ENCODE data around the gene ZNF518A.

Gene ZNF518A

DNA sequence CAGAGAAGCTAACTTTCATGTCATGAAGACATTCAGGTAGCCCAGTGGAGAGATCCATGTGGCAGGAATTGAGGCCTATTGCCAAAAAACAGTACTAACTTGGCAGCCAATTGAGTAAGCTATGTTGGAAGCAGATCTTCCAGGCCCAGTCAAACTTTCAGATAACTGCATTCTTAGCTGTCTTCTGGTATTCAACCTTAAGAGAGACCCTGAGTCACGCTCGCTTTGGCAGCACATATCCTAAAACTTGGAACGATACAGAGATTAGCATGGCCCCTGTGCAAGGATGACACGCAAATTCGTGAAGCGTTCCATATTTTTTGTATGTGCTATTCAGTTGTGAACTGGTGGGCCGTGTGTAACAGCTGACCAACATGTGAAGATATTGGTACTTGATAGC lies 17.6 kb upstream of the ZNF518A start:
- DNase-seq: no peak
- Histone ChIP-seq H3K4me2 (ENCODE audit: low read length) (no peak overlapping the region), H3K4me1 (ENCODE audit: control insufficient read depth, low read depth, low read length) (no peaks in the 10 kb centered on the region), H2AK5ac (ENCODE audit: low read length) (no peak overlapping the region), H2BK120ac (ENCODE audit: low read depth, low read length) (no peak overlapping the region), H3K79me1 (ENCODE audit: low read length) (no peaks in the 10 kb centered on the region), H4K5ac (ENCODE audit: low read length) (no peak overlapping the region), H3K23ac (ENCODE audit: low read length) (no peak overlapping the region), H3K79me2 (ENCODE audit: control insufficient read depth, insufficient read depth, low read length) (no peaks in the 10 kb centered on the region), H3K4ac (ENCODE audit: low read depth, low read length) (no peak overlapping the region), H3K9ac (ENCODE audit: low read length) (no peak overlapping the region), H3K27ac (ENCODE audit: low read depth, low read length) (no peak overlapping the region), H3K27me3 (ENCODE audit: insufficient read depth, low read length, poor library complexity) (no peaks in the 10 kb centered on the region), H3K18ac (ENCODE audit: low read length) (no peak overlapping the region), H3K36me3 (ENCODE audit: control insufficient read depth, insufficient read depth, low read length) (no peaks in the 10 kb centered on the region), H3K4me3 (ENCODE audit: low read length) (no peak overlapping the region), H2BK5ac (ENCODE audit: low read length) (no peak overlapping the region), H4K8ac (ENCODE audit: low read depth, low read length) (no peak overlapping the region), H2BK15ac (replicated peaks; ENCODE audit: low read depth) (no peak overlapping the region), H3K56ac (ENCODE audit: low read length) (no peak overlapping the region)
- WGBS (ENCODE audit: extremely low coverage, insufficient coverage, low lambda C conversion rate): no CpG with 5 or more reads among the region's 7 CpGs

DNA sequence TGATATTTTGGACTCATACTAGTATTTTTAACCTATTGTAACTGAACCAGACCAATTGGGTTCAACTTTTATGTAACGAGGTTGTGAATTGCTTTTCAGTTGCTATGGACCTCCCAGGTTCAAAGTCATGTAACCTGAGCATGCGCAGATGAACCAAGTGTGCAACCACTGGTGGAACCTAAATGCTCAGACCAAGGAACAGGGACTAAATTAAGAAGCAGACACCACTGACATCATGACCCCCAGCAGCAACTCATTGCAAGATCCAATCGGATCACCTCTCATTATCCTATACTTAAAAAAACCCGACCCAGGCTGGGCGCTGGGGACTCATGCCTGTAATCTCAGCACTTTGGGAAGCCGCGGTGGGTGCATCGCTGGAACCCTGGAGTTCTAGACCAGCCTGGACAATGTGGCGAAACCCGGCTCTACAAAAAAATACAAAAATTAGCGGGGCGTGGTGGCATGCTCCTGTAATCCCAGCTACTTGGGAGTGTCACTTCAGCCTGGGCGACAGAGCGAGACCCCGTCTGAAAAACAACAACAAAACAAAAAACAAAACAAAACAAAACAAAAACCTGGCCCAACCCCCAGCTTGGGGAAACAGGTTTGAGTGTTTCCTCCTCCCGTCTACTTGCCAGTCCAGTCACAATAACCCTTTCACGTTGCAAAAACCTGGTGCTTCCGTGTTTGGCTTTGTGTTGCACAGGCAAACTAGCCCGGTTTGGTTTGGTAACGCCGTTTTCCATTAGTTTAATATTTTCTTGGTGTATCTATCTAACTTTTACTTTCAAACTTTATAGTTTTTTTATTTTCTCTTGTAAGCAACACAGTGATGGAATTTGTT lies 11.3 kb upstream of the ZNF518A start:
- Histone ChIP-seq H3K9ac (ENCODE audit: low read length) (no peak overlapping the region), H3K36me3 (ENCODE audit: control insufficient read depth, insufficient read depth, low read length) (no peaks in the 10 kb centered on the region), H2BK15ac (replicated peaks; ENCODE audit: low read depth) (no peak overlapping the region), H3K4me1 (ENCODE audit: control insufficient read depth, low read depth, low read length) (no peaks in the 10 kb centered on the region), H4K5ac (ENCODE audit: low read length) (no peak overlapping the region), H3K18ac (ENCODE audit: low read length) (no peak overlapping the region), H3K79me2 (ENCODE audit: control insufficient read depth, insufficient read depth, low read length) (no peaks in the 10 kb centered on the region), H3K23ac (ENCODE audit: low read length) (no peak overlapping the region), H2BK120ac (ENCODE audit: low read depth, low read length) (no peak overlapping the region), H4K8ac (ENCODE audit: low read depth, low read length) (no peak overlapping the region), H3K4me3 (ENCODE audit: low read length) (no peak overlapping the region), H2BK5ac (ENCODE audit: low read length) (no peak overlapping the region), H3K56ac (ENCODE audit: low read length) (no peak overlapping the region), H3K27me3 (ENCODE audit: insufficient read depth, low read length, poor library complexity) (no peaks in the 10 kb centered on the region), H3K4me2 (ENCODE audit: low read length) (no peak overlapping the region), H3K79me1 (ENCODE audit: low read length) (no peaks in the 10 kb centered on the region), H3K4ac (ENCODE audit: low read depth, low read length) (no peak overlapping the region), H2AK5ac (ENCODE audit: low read length) (no peak overlapping the region), H3K27ac (ENCODE audit: low read depth, low read length) (no peak overlapping the region)
- no peak for DNase-seq
- no CpG with 5 or more reads among the region's 21 CpGs for WGBS (ENCODE audit: extremely low coverage, insufficient coverage, low lambda C conversion rate)

DNA sequence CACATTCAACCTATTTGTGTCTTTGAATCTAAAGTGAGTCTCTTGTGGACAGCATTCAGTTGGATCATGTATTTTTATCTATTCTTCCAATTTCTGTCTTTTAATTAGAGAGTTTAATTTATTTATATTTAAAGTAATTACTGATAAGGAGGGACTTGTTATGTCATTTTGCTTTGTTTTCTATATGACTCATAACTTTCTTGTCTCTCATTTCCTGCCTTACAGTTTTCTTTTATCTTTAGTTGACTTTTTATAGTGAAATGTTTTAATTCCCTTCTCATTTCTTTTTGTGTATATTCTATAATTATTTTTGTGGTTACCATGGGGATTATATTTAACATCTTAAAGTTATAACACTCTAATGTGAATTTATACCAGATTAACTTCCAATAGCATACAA lies 7.3 kb upstream of the ZNF518A start:
- Histone ChIP-seq H3K18ac (ENCODE audit: low read length) (no peak overlapping the region), H3K27ac (ENCODE audit: low read depth, low read length) (no peak overlapping the region), H3K4me1 (ENCODE audit: control insufficient read depth, low read depth, low read length) (peaks cover 2% of the 10 kb centered on the region), H3K36me3 (ENCODE audit: control insufficient read depth, insufficient read depth, low read length) (no peaks in the 10 kb centered on the region), H3K4me2 (ENCODE audit: low read length) (no peak overlapping the region), H3K27me3 (ENCODE audit: insufficient read depth, low read length, poor library complexity) (no peaks in the 10 kb centered on the region), H3K23ac (ENCODE audit: low read length) (no peak overlapping the region), H4K8ac (ENCODE audit: low read depth, low read length) (no peak overlapping the region), H3K79me2 (ENCODE audit: control insufficient read depth, insufficient read depth, low read length) (no peaks in the 10 kb centered on the region), H2BK120ac (ENCODE audit: low read depth, low read length) (no peak overlapping the region), H3K4ac (ENCODE audit: low read depth, low read length) (no peak overlapping the region), H3K4me3 (ENCODE audit: low read length) (no peak overlapping the region), H3K79me1 (ENCODE audit: low read length) (no peaks in the 10 kb centered on the region), H2BK15ac (replicated peaks; ENCODE audit: low read depth) (no peak overlapping the region), H3K56ac (ENCODE audit: low read length) (no peak overlapping the region), H3K9ac (ENCODE audit: low read length) (no peak overlapping the region), H4K5ac (ENCODE audit: low read length) (no peak overlapping the region), H2BK5ac (ENCODE audit: low read length) (no peak overlapping the region), H2AK5ac (ENCODE audit: low read length) (no peak overlapping the region)
- no peak for DNase-seq

DNA sequence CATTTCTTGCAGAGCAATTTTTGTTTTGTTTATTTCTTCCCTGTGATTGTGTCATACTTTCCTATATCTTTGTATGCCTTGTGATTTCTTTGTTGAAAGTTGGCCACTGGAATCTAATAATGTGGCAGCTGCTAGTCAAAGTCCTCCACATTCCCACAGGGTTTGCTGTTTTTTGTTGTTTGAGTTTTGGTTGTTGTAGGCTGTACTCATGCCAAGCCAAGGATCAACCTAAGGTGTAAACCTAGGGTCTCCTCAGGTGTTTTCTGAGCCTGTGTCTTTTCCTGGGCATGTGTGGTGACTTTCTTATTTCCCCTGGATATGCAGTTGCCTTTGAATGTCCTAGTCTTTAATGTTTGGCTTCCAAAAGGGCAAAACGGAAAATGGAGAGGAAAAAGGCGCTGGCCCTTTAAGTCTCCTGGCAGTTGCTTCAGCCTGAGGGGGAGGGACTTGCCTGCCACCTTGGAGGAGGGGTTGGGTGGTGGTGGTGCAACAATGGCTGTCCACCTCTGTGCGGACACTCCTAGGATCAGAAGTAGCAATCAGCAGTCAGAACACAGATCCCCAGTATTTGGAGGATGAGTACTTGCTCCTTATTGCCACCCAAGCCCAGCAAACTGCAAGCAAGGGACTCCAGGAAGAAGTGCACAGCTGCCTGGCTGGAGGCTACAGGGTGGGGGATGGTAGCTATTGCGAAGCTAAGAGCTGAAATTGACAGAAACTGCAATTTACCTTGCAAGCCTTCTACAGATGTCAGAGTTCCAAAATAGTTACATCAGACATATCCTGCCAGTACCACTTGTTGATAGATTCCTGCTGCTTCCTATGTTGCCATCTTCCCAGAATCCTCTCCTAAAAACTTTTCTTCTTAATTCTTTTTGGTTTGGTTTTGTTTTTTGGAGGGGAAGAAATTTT lies 5.6 kb upstream of the ZNF518A start:
- no CpG with 5 or more reads among the region's 4 CpGs for WGBS (ENCODE audit: extremely low coverage, insufficient coverage, low lambda C conversion rate)

DNA sequence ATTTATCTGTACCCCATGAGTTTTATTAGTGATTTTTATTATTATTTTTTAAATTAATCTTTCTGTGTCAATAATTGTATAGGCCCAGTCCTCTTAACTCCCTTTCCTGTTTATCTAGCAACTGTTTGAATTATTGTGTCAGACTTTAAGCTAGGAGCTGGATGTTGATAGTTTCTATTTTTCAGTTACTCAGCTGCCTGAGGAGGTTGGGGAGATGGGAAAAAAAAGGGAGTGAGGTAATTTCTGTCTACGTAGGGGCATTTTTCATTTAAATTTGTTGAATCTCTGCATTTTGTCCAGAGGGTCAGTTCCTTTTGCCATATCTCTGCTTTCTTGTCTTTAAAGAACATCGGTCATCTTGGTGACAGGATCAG lies 5.0 kb upstream of the ZNF518A start:
- DNase-seq: no peak
- Histone ChIP-seq H3K9ac (ENCODE audit: low read length) (no peak overlapping the region), H2BK15ac (replicated peaks; ENCODE audit: low read depth) (no peak overlapping the region), H2BK5ac (ENCODE audit: low read length) (no peak overlapping the region), H3K56ac (ENCODE audit: low read length) (peak overlapping the region; percentile 43), H3K18ac (ENCODE audit: low read length) (peak overlapping the region; percentile 51), H3K27ac (ENCODE audit: low read depth, low read length) (no peak overlapping the region), H3K4me3 (ENCODE audit: low read length) (no peak overlapping the region), H3K79me2 (ENCODE audit: control insufficient read depth, insufficient read depth, low read length) (no peaks in the 10 kb centered on the region), H2AK5ac (ENCODE audit: low read length) (no peak overlapping the region), H4K5ac (ENCODE audit: low read length) (no peak overlapping the region), H3K23ac (ENCODE audit: low read length) (no peak overlapping the region), H3K4ac (ENCODE audit: low read depth, low read length) (no peak overlapping the region), H4K8ac (ENCODE audit: low read depth, low read length) (no peak overlapping the region), H2BK120ac (ENCODE audit: low read depth, low read length) (no peak overlapping the region), H3K27me3 (ENCODE audit: insufficient read depth, low read length, poor library complexity) (no peaks in the 10 kb centered on the region), H3K79me1 (ENCODE audit: low read length) (no peaks in the 10 kb centered on the region), H3K4me2 (ENCODE audit: low read length) (no peak overlapping the region), H3K4me1 (ENCODE audit: control insufficient read depth, low read depth, low read length) (peaks cover 2% of the 10 kb centered on the region), H3K36me3 (ENCODE audit: control insufficient read depth, insufficient read depth, low read length) (no peaks in the 10 kb centered on the region)
- WGBS (ENCODE audit: extremely low coverage, insufficient coverage, low lambda C conversion rate): no CpG with 5 or more reads among the region's 2 CpGs

More for the DNA sequence above, 5.6 kb upstream of the ZNF518A start:
- Histone ChIP-seq H2AK5ac (ENCODE audit: low read length) (no peak overlapping the region), H2BK15ac (replicated peaks; ENCODE audit: low read depth) (peak overlapping the region; percentile 61), H3K79me1 (ENCODE audit: low read length) (no peaks in the 10 kb centered on the region), H3K4me1 (ENCODE audit: control insufficient read depth, low read depth, low read length) (peaks cover 2% of the 10 kb centered on the region), H4K5ac (ENCODE audit: low read length) (peak overlapping the region; percentile 96), H3K4ac (ENCODE audit: low read depth, low read length) (no peak overlapping the region), H4K8ac (ENCODE audit: low read depth, low read length) (peak overlapping the region; percentile 98), H3K56ac (ENCODE audit: low read length) (peak overlapping the region; percentile 88), H3K27ac (ENCODE audit: low read depth, low read length) (peak overlapping the region; percentile 18), H3K79me2 (ENCODE audit: control insufficient read depth, insufficient read depth, low read length) (no peaks in the 10 kb centered on the region), H2BK120ac (ENCODE audit: low read depth, low read length) (peak overlapping the region; percentile 35), H3K9ac (ENCODE audit: low read length) (peak overlapping the region; percentile 55), H3K23ac (ENCODE audit: low read length) (no peak overlapping the region), H3K27me3 (ENCODE audit: insufficient read depth, low read length, poor library complexity) (no peaks in the 10 kb centered on the region), H3K36me3 (ENCODE audit: control insufficient read depth, insufficient read depth, low read length) (no peaks in the 10 kb centered on the region), H2BK5ac (ENCODE audit: low read length) (peak overlapping the region; percentile 41), H3K18ac (ENCODE audit: low read length) (peak overlapping the region; percentile 56), H3K4me2 (ENCODE audit: low read length) (peak overlapping the region; percentile 73), H3K4me3 (ENCODE audit: low read length) (peak overlapping the region; percentile 20)
- peak; percentile 88 for DNase-seq

All from mesendoderm (in vitro differentiated cells).